Measurements from ENCODE around the gene PSMD8.
A peak's percentile ranks its signal among the peaks of the same experiment; 100 is the strongest.

PSMD8 gene

GRCh38 chr19:38420935-38421334 is 46.6 kb downstream of the PSMD8 start:
- H3K9me3 ChIP-seq (ENCODE audit: insufficient read depth, low read length), result no peaks in the 10 kb centered on the region
- 0 out of 2 replicates have a peak, but pooled peaks cover 4% of the 10 kb centered on the region for H4K20me1 ChIP-seq (ENCODE audit: insufficient read depth, low read length)
- no peak overlapping the region for H3K27ac ChIP-seq (ENCODE audit: low read length)
- H3K9ac ChIP-seq (ENCODE audit: low read length), result no peak overlapping the region
- H3K27me3 ChIP-seq (ENCODE audit: low read depth, low read length), result no peaks in the 10 kb centered on the region
- peaks cover 27% of the 10 kb centered on the region for H3K79me2 ChIP-seq (ENCODE audit: low read length)
- H3K36me3 ChIP-seq (replicated peaks; ENCODE audit: low read depth, low read length), result peaks cover 56% of the 10 kb centered on the region
- no peak overlapping the region for H2AFZ ChIP-seq (ENCODE audit: low read depth, low read length)
- no peak overlapping the region for H3K4me3 ChIP-seq (ENCODE audit: low read length)
- H3K4me2 ChIP-seq (ENCODE audit: low read length), result no peak overlapping the region
- H3K4me1 ChIP-seq (ENCODE audit: low read length), result peaks cover 59% of the 10 kb centered on the region
- TF ChIP-seq EZH2phosphoT487 (IDR thresholded peaks at IDR 0.05; ENCODE audit: low read depth) (no peak), CTCF (IDR thresholded peaks at IDR 0.05; ENCODE audit: low read depth, low read length) (no peak)

- H3K79me2 ChIP-seq (ENCODE audit: low read length), result peaks cover 27% of the 10 kb centered on the region
- H3K9ac ChIP-seq (ENCODE audit: low read length), result no peak overlapping the region
- peaks cover 61% of the 10 kb centered on the region for H3K4me1 ChIP-seq (ENCODE audit: low read length)
- 0 out of 2 replicates have a peak, but pooled peaks cover 4% of the 10 kb centered on the region for H4K20me1 ChIP-seq (ENCODE audit: insufficient read depth, low read length)
- no peaks in the 10 kb centered on the region for H3K27me3 ChIP-seq (ENCODE audit: low read depth, low read length)
- peaks cover 52% of the 10 kb centered on the region for H3K36me3 ChIP-seq (replicated peaks; ENCODE audit: low read depth, low read length)
- no peak overlapping the region for H3K27ac ChIP-seq (ENCODE audit: low read length)
- TF ChIP-seq CTCF (IDR thresholded peaks at IDR 0.05; ENCODE audit: low read depth, low read length) (no peak), EZH2phosphoT487 (IDR thresholded peaks at IDR 0.05; ENCODE audit: low read depth) (no peak)
- H3K4me2 ChIP-seq (ENCODE audit: low read length), result no peak overlapping the region
- H3K4me3 ChIP-seq (ENCODE audit: low read length), result no peak overlapping the region
- H3K9me3 ChIP-seq (ENCODE audit: insufficient read depth, low read length), result no peaks in the 10 kb centered on the region
- no peak overlapping the region for H2AFZ ChIP-seq (ENCODE audit: low read depth, low read length)
Measured at GRCh38 chr19:38421856-38422255, 47.5 kb downstream of the PSMD8 start.

- peaks cover 55% of the 10 kb centered on the region for H3K4me1 ChIP-seq (ENCODE audit: low read length)
- no peak overlapping the region for H3K9ac ChIP-seq (ENCODE audit: low read length)
- H3K9me3 ChIP-seq (ENCODE audit: insufficient read depth, low read length), result no peaks in the 10 kb centered on the region
- no peak overlapping the region for H3K27ac ChIP-seq (ENCODE audit: low read length)
- TF ChIP-seq CTCF (IDR thresholded peaks at IDR 0.05; ENCODE audit: low read depth, low read length) (no peak), EZH2phosphoT487 (IDR thresholded peaks at IDR 0.05; ENCODE audit: low read depth) (no peak)
- H2AFZ ChIP-seq (ENCODE audit: low read depth, low read length), result no peak overlapping the region
- no peak overlapping the region for H3K4me3 ChIP-seq (ENCODE audit: low read length)
- H3K79me2 ChIP-seq (ENCODE audit: low read length), result peaks cover 27% of the 10 kb centered on the region
- H3K36me3 ChIP-seq (replicated peaks; ENCODE audit: low read depth, low read length), result peaks cover 46% of the 10 kb centered on the region
- H4K20me1 ChIP-seq (ENCODE audit: insufficient read depth, low read length), result 0 out of 2 replicates have a peak, but pooled peaks cover 4% of the 10 kb centered on the region
- H3K27me3 ChIP-seq (ENCODE audit: low read depth, low read length), result no peaks in the 10 kb centered on the region
- H3K4me2 ChIP-seq (ENCODE audit: low read length), result no peak overlapping the region
Measured at GRCh38 chr19:38422438-38422837, 48.1 kb downstream of the PSMD8 start.

- peak overlapping the region; percentile 96 for H3K4me2 ChIP-seq (ENCODE audit: low read length)
- TF ChIP-seq CTCF (IDR thresholded peaks at IDR 0.05; ENCODE audit: low read depth, low read length) (no peak), EZH2phosphoT487 (IDR thresholded peaks at IDR 0.05; ENCODE audit: low read depth) (no peak)
- peaks cover 34% of the 10 kb centered on the region for H3K36me3 ChIP-seq (replicated peaks; ENCODE audit: low read depth, low read length)
- no peak overlapping the region for H3K9ac ChIP-seq (ENCODE audit: low read length)
- no peak overlapping the region for H3K27ac ChIP-seq (ENCODE audit: low read length)
- H4K20me1 ChIP-seq (ENCODE audit: insufficient read depth, low read length), result 0 out of 2 replicates have a peak, but pooled peaks cover 4% of the 10 kb centered on the region
- no peaks in the 10 kb centered on the region for H3K9me3 ChIP-seq (ENCODE audit: insufficient read depth, low read length)
- H3K27me3 ChIP-seq (ENCODE audit: low read depth, low read length), result no peaks in the 10 kb centered on the region
- H2AFZ ChIP-seq (ENCODE audit: low read depth, low read length), result no peak overlapping the region
- peak overlapping the region; percentile 88 for H3K4me3 ChIP-seq (ENCODE audit: low read length)
- peaks cover 54% of the 10 kb centered on the region for H3K4me1 ChIP-seq (ENCODE audit: low read length)
- H3K79me2 ChIP-seq (ENCODE audit: low read length), result peaks cover 27% of the 10 kb centered on the region
Measured at GRCh38 chr19:38424272-38424671, 49.9 kb downstream of the PSMD8 start.

All from OCI-LY3 (cell line).